H1 (cell line): ENCODE measurements around the gene QSOX1. TPM values are rescaled to one million over a fixed set of nuclear protein-coding genes. Genes with fewer than 3 reads are reported as not detected.

Source experiments
- CEBPB ChIP-seq: IDR thresholded peaks from 2 replicates; pipeline ENCODE4 v1.6.1; 2012; ENCODE audit warnings: low read depth, low read length
- EZH2 ChIP-seq: fragments of 200-600 bp; sonication (generic); IDR thresholded peaks from 2 replicates; pipeline ENCODE4 v1.7.1; 2012; ENCODE audit warnings: low read depth, mild to moderate bottlenecking, moderate library complexity, low read length, inconsistent platforms; ENCODE audit not compliant: severe bottlenecking
- HDAC2 ChIP-seq, 2 experiments: fragments of 300-600 bp in 1 of 2; sonication (generic) in 1 of 2; IDR thresholded peaks; 2 replicates each; pipeline ENCODE4 v1.6.1; 2011 to 2012; ENCODE audit warnings: low read depth in 2 of 2, low read length in 2 of 2, mild to moderate bottlenecking in 2 of 2, moderate library complexity in 2 of 2, borderline replicate concordance in 1 of 2, inconsistent platforms in 1 of 2
- JUN ChIP-seq: IDR thresholded peaks from 2 replicates; pipeline ENCODE4 v1.6.1; 2011; ENCODE audit warnings: low read depth, mild to moderate bottlenecking, improper control_type of control experiment, low read length
- NRF1 ChIP-seq: IDR thresholded peaks from 2 replicates; pipeline ENCODE4 v1.6.1; 2011; ENCODE audit warnings: mild to moderate bottlenecking, low read depth, low read length, improper control_type of control experiment
- RFX5 ChIP-seq: IDR thresholded peaks from 2 replicates; pipeline ENCODE4 v1.6.1; 2011; ENCODE audit warnings: low read depth, low read length, improper control_type of control experiment, borderline replicate concordance
- SP1 ChIP-seq: IDR thresholded peaks from 2 replicates; pipeline ENCODE4 v1.6.1; 2011; ENCODE audit warnings: low read depth, low read length
- SP4 ChIP-seq: IDR thresholded peaks from 2 replicates; pipeline ENCODE4 v1.6.1; 2012; ENCODE audit warnings: low read length, inconsistent platforms
- polyA plus RNA-seq, 7 experiments: library from polyadenylated mRNA; depleted of rRNA in 3 of 7; stranded (reverse) in 5 of 7; unstranded in 2 of 7; fragments of >200 nt in 5 of 7; fragments of 200-250 nt in 2 of 7; gene quantifications; 1 replicate in 5 of 7; 2 replicates in 1 of 7; 4 replicates in 1 of 7; pipeline versions ENCODE4 v1.2.1 to v1.2.3, GENCODE V29; 2011 to 2013; ENCODE audit warnings: missing spikeins in 2 of 7, mixed read lengths in 2 of 7
- total RNA-seq: library from RNA; stranded (reverse); fragmentation: NEBNext Ultra II Directional; extraction: Animal tissue kit (Norgen Biotek cat#: 25700); gene quantifications from 2 replicates; pipeline ENCODE4 v1.2.1, GENCODE V29; 2021

The QSOX1 gene
- total and polyA plus RNA-seq, 2 of the 8 experiments (the other 6 are each of a cell fraction or from before 2014, with no cell fraction given), result 97.7 to 123 TPM

DNA sequence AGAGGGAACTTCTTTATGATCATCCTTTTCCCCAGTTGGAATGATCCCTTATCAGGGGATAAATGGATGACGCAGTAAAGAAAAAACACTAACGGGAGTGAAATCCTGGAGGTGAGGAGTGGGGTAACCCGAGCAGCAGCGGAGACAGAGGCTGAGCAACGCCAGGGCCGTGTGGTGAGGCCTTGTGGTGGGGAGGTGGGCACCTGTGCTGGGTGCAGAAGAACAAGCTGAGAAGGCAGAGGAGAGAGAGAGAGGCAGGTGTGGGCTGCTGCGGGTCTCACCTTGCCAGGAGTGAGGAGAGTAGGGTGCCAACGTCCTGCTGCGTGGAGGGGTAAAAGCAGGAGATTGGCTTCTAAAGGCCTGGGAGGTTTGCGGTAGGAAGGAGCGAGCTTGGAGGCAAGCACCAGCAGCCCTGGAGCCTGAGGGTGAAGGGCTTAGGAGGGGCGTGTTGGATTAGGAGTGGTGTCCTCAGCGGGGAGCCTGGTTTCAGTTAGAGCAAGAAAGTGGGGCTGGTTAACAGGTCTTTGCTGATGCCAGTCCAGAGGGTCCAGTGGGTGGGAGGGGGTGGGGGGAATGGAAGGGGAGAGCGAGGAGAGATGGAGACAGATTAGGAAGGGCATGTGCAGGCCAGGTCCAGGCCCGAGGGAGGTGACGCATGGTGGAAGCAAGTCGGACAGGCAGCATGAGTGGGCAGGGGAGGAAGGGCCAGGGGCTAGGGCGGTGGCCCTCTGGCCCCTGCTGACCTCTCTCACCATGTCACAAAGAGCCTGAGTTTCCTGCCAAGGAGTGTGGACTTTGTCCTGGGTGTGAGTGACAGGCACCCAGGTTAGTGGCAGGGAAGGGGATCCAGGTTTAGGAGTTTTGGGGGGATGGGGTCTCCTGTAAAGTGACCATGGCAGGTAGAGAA, 38.7 kb downstream of the QSOX1 start (continued):
- TF ChIP-seq NRF1 (no peak), RFX5 (no peak), SP1 (no peak), HDAC2 (IDR thresholded peaks at IDR 0.05; ENCODE audit: borderline replicate concordance in 1 of 2, low read depth in 2 of 2, low read length in 2 of 2) (no peak), JUN (no peak), CEBPB (no peak), EZH2 (no peak), SP4 (no peak)
